ENCODE measurements around the gene CCDC57. TPM values are rescaled to one million over a fixed set of nuclear protein-coding genes. Genes with fewer than 3 reads are reported as not detected.

The CCDC57 gene
- total and polyA plus RNA-seq, 10 donors, result 28.8 to 164 (median 51.9) TPM

GRCh38 chr17:82180776-82181528 lies 31.7 kb downstream of the CCDC57 start:
- no peak for TF ChIP-seq POLR2A (IDR thresholded peaks at IDR 0.05)
- no peak for TF ChIP-seq CTCF (IDR thresholded peaks at IDR 0.05 in 8 of 11, conservative IDR thresholded peaks at IDR 0.05 in 3 of 11)
- TF ChIP-seq POLR2AphosphoS5 (IDR thresholded peaks at IDR 0.05), result no peak
- H3K27me3 ChIP-seq (replicated peaks in 1 of 7), result no peaks in the 10 kb centered on the region
- no peak for DNase-seq

GRCh38 chr17:82179946-82180475 lies 32.6 kb downstream of the CCDC57 start:
- Histone ChIP-seq H3K9me3 (no peaks in the 10 kb centered on the region), H3K4me1 (no peaks in the 10 kb centered on the region), H3K4me3 (no peak overlapping the region), H3K36me3 (peaks cover 0 to 73% (median 15%) of the 10 kb centered on the region in 6 donors), H3K27me3 (replicated peaks in 1 of 7) (no peaks in the 10 kb centered on the region), H3K27ac (no peak overlapping the region)
- intact Hi-C loops (cut with DNase I; ENCODE audit: low total_unique reads), result no loop called here
- TF ChIP-seq POLR2A (IDR thresholded peaks at IDR 0.05) (no peak), CTCF (IDR thresholded peaks at IDR 0.05 in 8 of 11, conservative IDR thresholded peaks at IDR 0.05 in 3 of 11) (no peak), POLR2AphosphoS5 (IDR thresholded peaks at IDR 0.05) (no peak)
- no peak for DNase-seq
- WGBS, 5 donors, result 92 to 96% (median 96%) methylated on average over 7 to 10 of the region's 10 CpGs

More at GRCh38 chr17:82180776-82181528, 31.7 kb downstream of the CCDC57 start:
- 94 to 98% (median 95%) methylated on average over 22 to 31 of the region's 31 CpGs for WGBS, 5 donors
- H3K36me3 ChIP-seq, result peaks cover 0 to 73% (median 16%) of the 10 kb centered on the region in 6 donors
- H3K4me3 ChIP-seq, result no peak overlapping the region
- no peaks in the 10 kb centered on the region for H3K9me3 ChIP-seq
- H3K4me1 ChIP-seq, result no peaks in the 10 kb centered on the region
- intact Hi-C loops (cut with DNase I; ENCODE audit: low total_unique reads), result no loop called here
- no peak overlapping the region for H3K27ac ChIP-seq

GRCh38 chr17:82179412-82179811 lies 33.2 kb downstream of the CCDC57 start:
- TF ChIP-seq POLR2AphosphoS5 (IDR thresholded peaks at IDR 0.05), result no peak
- TF ChIP-seq POLR2A (IDR thresholded peaks at IDR 0.05), result no peak
- no peak for TF ChIP-seq CTCF (IDR thresholded peaks at IDR 0.05 in 8 of 11, conservative IDR thresholded peaks at IDR 0.05 in 3 of 11)
- no peaks in the 10 kb centered on the region for H3K27me3 ChIP-seq (replicated peaks in 1 of 7)
- no peak overlapping the region for H3K4me3 ChIP-seq
- H3K9me3 ChIP-seq, result no peaks in the 10 kb centered on the region
- no peak overlapping the region for H3K27ac ChIP-seq
- H3K4me1 ChIP-seq, result no peaks in the 10 kb centered on the region
- DNase-seq, result no peak
- intact Hi-C loops (cut with DNase I; ENCODE audit: low total_unique reads), result no loop called here
- 84 to 94% (median 90%) methylated on average over 13 of the region's 13 CpGs for WGBS, 5 donors
- H3K36me3 ChIP-seq, result peaks cover 0 to 72% (median 12%) of the 10 kb centered on the region in 6 donors

- intact Hi-C loops (cut with DNase I; ENCODE audit: low total_unique reads), result no loop called here
- no peaks in the 10 kb centered on the region for H3K27me3 ChIP-seq (replicated peaks in 1 of 7)
- no peaks in the 10 kb centered on the region for H3K9me3 ChIP-seq
- no peak overlapping the region for H3K27ac ChIP-seq
- no peak for TF ChIP-seq POLR2A (IDR thresholded peaks at IDR 0.05)
- no peak for TF ChIP-seq CTCF (IDR thresholded peaks at IDR 0.05 in 8 of 11, conservative IDR thresholded peaks at IDR 0.05 in 3 of 11)
- TF ChIP-seq POLR2AphosphoS5 (IDR thresholded peaks at IDR 0.05), result no peak
- peaks cover 0 to 72% (median 9%) of the 10 kb centered on the region in 6 donors for H3K36me3 ChIP-seq
- no peak for DNase-seq
- H3K4me1 ChIP-seq, result no peaks in the 10 kb centered on the region
- no peak overlapping the region for H3K4me3 ChIP-seq
- 84 to 90% (median 87%) methylated on average over 24 of the region's 24 CpGs for WGBS, 5 donors
Measured at GRCh38 chr17:82178499-82179261, 34.0 kb downstream of the CCDC57 start.
